Epithelial cell of esophagus (primary cell): ENCODE results near the gene BRINP3.

Experiments used
- DNase-seq: peaks from one replicate; pipeline ENCODE4 v3.0.0; 2010; ENCODE audit warnings: low read depth
- H3K4me3 ChIP-seq: 2 replicates; pipeline ENCODE4 v1.5.1; 2011; ENCODE audit warnings: mild to moderate bottlenecking, low read length, control low read depth
- CTCF ChIP-seq: IDR thresholded peaks from 2 replicates; pipeline ENCODE4 v1.5.1; 2011; ENCODE audit warnings: low read depth, mild to moderate bottlenecking, low read length, control low read depth, inconsistent platforms; ENCODE audit not compliant: insufficient read depth; ENCODE audit errors: missing control alignments

BRINP3 gene

GRCh38 chr1:190338829-190339228 is 138.8 kb downstream of the BRINP3 start:
- no peak overlapping the region for H3K4me3 ChIP-seq
- no peak for DNase-seq
- no peak for TF ChIP-seq CTCF

GRCh38 chr1:190328871-190329270 is 148.8 kb downstream of the BRINP3 start:
- no peak for DNase-seq
- H3K4me3 ChIP-seq: no peak overlapping the region
- no peak for TF ChIP-seq CTCF

GRCh38 chr1:190328361-190328760 is 149.3 kb downstream of the BRINP3 start:
- peak; percentile 33 for DNase-seq
- no peak for TF ChIP-seq CTCF
- no peak overlapping the region for H3K4me3 ChIP-seq

- no peak overlapping the region for H3K4me3 ChIP-seq
- no peak for DNase-seq
- no peak for TF ChIP-seq CTCF
Observed at GRCh38 chr1:190327271-190327670, 150.4 kb downstream of the BRINP3 start.

GRCh38 chr1:190323530-190323929 is 154.1 kb downstream of the BRINP3 start:
- no peak overlapping the region for H3K4me3 ChIP-seq
- no peak for TF ChIP-seq CTCF
- no peak for DNase-seq

GRCh38 chr1:190322274-190322673 is 155.4 kb downstream of the BRINP3 start:
- no peak for DNase-seq
- no peak for TF ChIP-seq CTCF
- H3K4me3 ChIP-seq: no peak overlapping the region

- DNase-seq: peak; percentile 37
- peak; percentile 21 for TF ChIP-seq CTCF
- H3K4me3 ChIP-seq: no peak overlapping the region
Observed at GRCh38 chr1:190320952-190321351, 156.7 kb downstream of the BRINP3 start.
